RWPE2 (cell line): ENCODE data around the gene ERICH2.

Source experiments
- ATAC-seq: fragments of 200-7000 bp; cut with Tn5 transposase; 3 replicates; pipeline ENCODE4 v1.9.1; 2021; ENCODE audit warnings: low read depth
- DNase-seq: peaks from one replicate; pipeline ENCODE4 v3.0.0-alpha.2; 2020; ENCODE audit warnings: low spot score
- H3K27ac ChIP-seq: fragments of 450-650 bp; 2 replicates; pipeline ENCODE4 v1.5.1; 2017; ENCODE audit warnings: mild to moderate bottlenecking; ENCODE audit not compliant: poor library complexity, severe bottlenecking
- H3K27me3 ChIP-seq: fragments of 250-450 bp; sonication (Bioruptor Pico); 2 replicates; pipeline ENCODE4 v1.5.1; 2021; ENCODE audit warnings: mild to moderate bottlenecking, moderate library complexity; ENCODE audit not compliant: insufficient read depth, poor library complexity, severe bottlenecking
- H3K36me3 ChIP-seq: fragments of 250-450 bp; sonication (Bioruptor Pico); 2 replicates; pipeline ENCODE4 v1.5.1; 2020; ENCODE audit warnings: low read depth, mild to moderate bottlenecking, moderate library complexity
- H3K4me1 ChIP-seq: fragments of 250-450 bp; sonication (Bioruptor Pico); 2 replicates; pipeline ENCODE4 v1.5.1; 2021; ENCODE audit warnings: mild to moderate bottlenecking, moderate library complexity; ENCODE audit not compliant: insufficient read depth, poor library complexity, severe bottlenecking
- H3K4me3 ChIP-seq: fragments of 250-450 bp; sonication (Bioruptor Pico); 2 replicates; pipeline ENCODE4 v1.5.1; 2021; ENCODE audit warnings: mild to moderate bottlenecking, moderate library complexity; ENCODE audit not compliant: severe bottlenecking
- H3K9me3 ChIP-seq: fragments of 250-450 bp; sonication (Bioruptor Pico); 2 replicates; pipeline ENCODE4 v1.5.1; 2021; ENCODE audit warnings: mild to moderate bottlenecking, moderate library complexity; ENCODE audit not compliant: severe bottlenecking
- CTCF ChIP-seq: fragments of 450-650 bp; IDR thresholded peaks from one replicate; pipeline ENCODE4 v1.5.1; 2017; ENCODE audit warnings: mild to moderate bottlenecking, moderate library complexity; ENCODE audit not compliant: poor library complexity, severe bottlenecking

Gene ERICH2

GRCh38 chr2:170779304-170779703 is 9.1 kb downstream of the ERICH2 start:
- TF ChIP-seq CTCF, result no peak
- ATAC-seq, result no peak
- no peak for DNase-seq
- H3K4me1 ChIP-seq, result no peaks in the 10 kb centered on the region
- H3K27ac ChIP-seq, result no peak overlapping the region
- no peak overlapping the region for H3K4me3 ChIP-seq
- H3K36me3 ChIP-seq, result no peaks in the 10 kb centered on the region
- no peaks in the 10 kb centered on the region for H3K27me3 ChIP-seq
- H3K9me3 ChIP-seq, result no peaks in the 10 kb centered on the region

- Histone ChIP-seq H3K27me3 (no peaks in the 10 kb centered on the region), H3K4me3 (no peak overlapping the region), H3K4me1 (no peaks in the 10 kb centered on the region), H3K9me3 (no peaks in the 10 kb centered on the region), H3K36me3 (no peaks in the 10 kb centered on the region), H3K27ac (no peak overlapping the region)
- TF ChIP-seq CTCF, result no peak
- no peak for ATAC-seq
- no peak for DNase-seq
These were observed 12.5 kb downstream of the ERICH2 start for GRCh38 chr2:170782673-170783072.

- H3K4me1 ChIP-seq, result no peaks in the 10 kb centered on the region
- no peak overlapping the region for H3K27ac ChIP-seq
- H3K9me3 ChIP-seq, result no peaks in the 10 kb centered on the region
- H3K36me3 ChIP-seq, result no peaks in the 10 kb centered on the region
- DNase-seq (no peak), ATAC-seq (no peak)
- no peak overlapping the region for H3K4me3 ChIP-seq
- TF ChIP-seq CTCF, result no peak
- no peaks in the 10 kb centered on the region for H3K27me3 ChIP-seq
These were observed 13.4 kb downstream of the ERICH2 start for GRCh38 chr2:170783549-170783948.

- H3K9me3 ChIP-seq, result no peaks in the 10 kb centered on the region
- no peak overlapping the region for H3K4me3 ChIP-seq
- DNase-seq, result no peak
These were observed 28.8 kb downstream of the ERICH2 start for GRCh38 chr2:170798996-170799395.

GRCh38 chr2:170806548-170806947 is 36.4 kb downstream of the ERICH2 start:
- ATAC-seq, result no peak

More at GRCh38 chr2:170798996-170799395, 28.8 kb downstream of the ERICH2 start:
- H3K27me3 ChIP-seq, result no peaks in the 10 kb centered on the region
- TF ChIP-seq CTCF, result no peak
- no peak for ATAC-seq
- no peaks in the 10 kb centered on the region for H3K4me1 ChIP-seq
- no peak overlapping the region for H3K27ac ChIP-seq
- H3K36me3 ChIP-seq, result no peaks in the 10 kb centered on the region

More at GRCh38 chr2:170806548-170806947, 36.4 kb downstream of the ERICH2 start:
- no peak for TF ChIP-seq CTCF
- Histone ChIP-seq H3K4me3 (no peak overlapping the region), H3K9me3 (no peaks in the 10 kb centered on the region), H3K27ac (no peak overlapping the region), H3K36me3 (no peaks in the 10 kb centered on the region), H3K4me1 (no peaks in the 10 kb centered on the region), H3K27me3 (no peaks in the 10 kb centered on the region)
- DNase-seq, result no peak
